NAMALWA (cell line): Measurements from ENCODE around the gene NMT1.
A peak's percentile ranks its signal among the peaks of the same experiment; 100 is the strongest.
"Not testable (repeated sequence)": the region's sequence is repeated elsewhere in the genome, so short reads cannot be mapped to it uniquely, and the experiment has no call there.

Source experiments
- DNase-seq: peaks from one replicate; pipeline ENCODE4 v3.0.0-alpha.2; 2015; ENCODE audit warnings: low spot score

Gene NMT1

GRCh38 chr17:45038728-45039634 lies 22.1 kb upstream of the NMT1 start:
- DNase-seq = no peak

- DNase-seq = no peak
Observed at GRCh38 chr17:45040459-45040858, 20.7 kb upstream of the NMT1 start.

- no peak for DNase-seq
Observed at GRCh38 chr17:45042346-45043120, 18.6 kb upstream of the NMT1 start.

GRCh38 chr17:45043813-45044540 lies 17.1 kb upstream of the NMT1 start:
- no peak for DNase-seq

- no peak for DNase-seq
Observed at GRCh38 chr17:45046537-45047125, 14.5 kb upstream of the NMT1 start.

- DNase-seq = peak; percentile 32
Observed at GRCh38 chr17:45048795-45049563, 12.1 kb upstream of the NMT1 start.

GRCh38 chr17:45050481-45051059 lies 10.5 kb upstream of the NMT1 start:
- peak; percentile 58 for DNase-seq

- peak; percentile 96 for DNase-seq
Observed at GRCh38 chr17:45051060-45051719, 9.9 kb upstream of the NMT1 start, which contains the start of gene DCAKD. Gene DCAKD (minus strand): TSS chr17:45051632. CDS start chr17:45034885, 16,747 bp downstream.

- DNase-seq = not testable (repeated sequence)
Observed at GRCh38 chr17:45051720-45052051, 9.4 kb upstream of the NMT1 start.

GRCh38 chr17:45052052-45052772 lies 8.9 kb upstream of the NMT1 start:
- DNase-seq = peak; percentile 54

- no peak for DNase-seq
Observed at GRCh38 chr17:45060382-45060796, 728 bp upstream of the NMT1 start.

- DNase-seq = no peak
Observed at GRCh38 chr17:45061606-45062205, 589 bp downstream of the NMT1 start.

GRCh38 chr17:45063198-45063597 lies 2.1 kb downstream of the NMT1 start:
- peak; percentile 53 for DNase-seq

- DNase-seq = no peak
Observed at GRCh38 chr17:45067637-45068036, 6.5 kb downstream of the NMT1 start.

- DNase-seq = no peak
Observed at GRCh38 chr17:45070001-45070400, 8.9 kb downstream of the NMT1 start.

- no peak for DNase-seq
Observed at GRCh38 chr17:45070809-45071208, 9.7 kb downstream of the NMT1 start.

GRCh38 chr17:45073414-45074070 lies 12.4 kb downstream of the NMT1 start:
- no peak for DNase-seq

- DNase-seq = peak; percentile 25
Observed at GRCh38 chr17:45077643-45078042, 16.5 kb downstream of the NMT1 start.
